GM15510 (cell line): ENCODE results near the gene SLC35G6.

Source experiments
- POLR2A ChIP-seq: IDR thresholded peaks from 3 replicates; pipeline ENCODE4 v1.6.1; 2011; ENCODE audit warnings: borderline replicate concordance; ENCODE audit not compliant: insufficient read length; ENCODE audit errors: extremely low read depth

SLC35G6 gene

GRCh38 chr17:7486181-7486580, 4.9 kb downstream of the SLC35G6 start:
- no peak for TF ChIP-seq POLR2A

GRCh38 chr17:7490144-7490543, 8.9 kb downstream of the SLC35G6 start:
- TF ChIP-seq POLR2A = no peak

- TF ChIP-seq POLR2A = no peak
Observed at GRCh38 chr17:7491583-7491982, 10.3 kb downstream of the SLC35G6 start.

GRCh38 chr17:7493941-7494340, 12.7 kb downstream of the SLC35G6 start:
- TF ChIP-seq POLR2A = no peak

- TF ChIP-seq POLR2A = no peak
Observed at GRCh38 chr17:7495906-7496434, 14.7 kb downstream of the SLC35G6 start.

- TF ChIP-seq POLR2A = no peak
Observed at GRCh38 chr17:7496470-7497183, 15.4 kb downstream of the SLC35G6 start.

- TF ChIP-seq POLR2A = no peak
Observed at GRCh38 chr17:7497228-7497627, 16.0 kb downstream of the SLC35G6 start.

GRCh38 chr17:7497636-7498035, 16.4 kb downstream of the SLC35G6 start:
- no peak for TF ChIP-seq POLR2A

GRCh38 chr17:7499161-7499560, 17.9 kb downstream of the SLC35G6 start:
- no peak for TF ChIP-seq POLR2A

- no peak for TF ChIP-seq POLR2A
Observed at GRCh38 chr17:7501729-7502128, 20.5 kb downstream of the SLC35G6 start.

GRCh38 chr17:7502171-7502847, 21.1 kb downstream of the SLC35G6 start:
- TF ChIP-seq POLR2A = no peak

GRCh38 chr17:7502987-7503386, 21.7 kb downstream of the SLC35G6 start:
- no peak for TF ChIP-seq POLR2A

GRCh38 chr17:7503521-7503920, 22.3 kb downstream of the SLC35G6 start:
- TF ChIP-seq POLR2A = no peak

- no peak for TF ChIP-seq POLR2A
Observed at GRCh38 chr17:7508145-7508544, 26.9 kb downstream of the SLC35G6 start.

GRCh38 chr17:7508846-7509245, 27.6 kb downstream of the SLC35G6 start:
- no peak for TF ChIP-seq POLR2A

- no peak for TF ChIP-seq POLR2A
Observed at GRCh38 chr17:7509937-7510336, 28.7 kb downstream of the SLC35G6 start.

GRCh38 chr17:7511108-7511507, 29.9 kb downstream of the SLC35G6 start:
- no peak for TF ChIP-seq POLR2A

GRCh38 chr17:7512105-7512504, 30.9 kb downstream of the SLC35G6 start:
- no peak for TF ChIP-seq POLR2A
